HEK293 (cell line): Measurements from ENCODE around the gene ATP6V0E2.
A peak's percentile ranks its signal among the peaks of the same experiment; 100 is the strongest.

Experiments used
- CTCF ChIA-PET: fragments of 350-600 bp; formaldehyde crosslinking; extraction: SDS; loops from one replicate; lab custom pipeline; 2021; ENCODE audit warnings: antibody characterized with exemption; lab: Yijun Ruan, JAX
- POLR2A ChIA-PET: fragments of 300-600 bp; formaldehyde crosslinking; extraction: SDS; loops from one replicate; lab custom pipeline; 2020; ENCODE audit warnings: antibody characterized with exemption, inconsistent platforms; lab: Yijun Ruan, JAX
- H3K27ac ChIP-seq: fragments of 200-500 bp; sonication (Bioruptor generic); 2 replicates; pipeline ENCODE4 v1.5.1; 2014; ENCODE audit warnings: low read depth, low read length, control low read depth, inconsistent platforms; ENCODE audit errors: extremely low read depth
- H3K36me3 ChIP-seq, 2 experiments: fragments of 200-500 bp in 1 of 2; sonication (Bioruptor generic) in 1 of 2; 1 replicate in 1 of 2; 2 replicates in 1 of 2; pipeline ENCODE4 v1.5.1; 2014 to 2017; ENCODE audit warnings: inconsistent platforms in 2 of 2, low read length in 2 of 2; ENCODE audit not compliant: control insufficient read depth in 2 of 2, insufficient read depth in 1 of 2
- H3K4me1 ChIP-seq: fragments of 200-500 bp; sonication (Bioruptor generic); 2 replicates; pipeline ENCODE4 v1.5.1; 2014; ENCODE audit warnings: mild to moderate bottlenecking, low read length, inconsistent platforms; ENCODE audit not compliant: control insufficient read depth, insufficient read depth
- H3K4me3 ChIP-seq: 2 replicates; pipeline ENCODE4 v1.5.1; 2011; ENCODE audit warnings: low read depth, mild to moderate bottlenecking, control low read depth, low read length, moderate library complexity
- H3K9me3 ChIP-seq: fragments of 200-500 bp; sonication (Bioruptor generic); 2 replicates; pipeline ENCODE4 v1.5.1; 2014; ENCODE audit warnings: low read depth, low read length, inconsistent platforms; ENCODE audit not compliant: control insufficient read depth, insufficient read depth
- EGR2 ChIP-seq: fragments of 450-650 bp; formaldehyde crosslinking; IDR thresholded peaks from 2 replicates; pipeline ENCODE4 v1.5.1; 2016; ENCODE audit warnings: low read depth, missing biosample characterization, missing genetic modification characterization
- GLIS1 ChIP-seq: fragments of 450-650 bp; formaldehyde crosslinking; IDR thresholded peaks from 2 replicates; pipeline ENCODE4 v1.5.1; 2016; ENCODE audit warnings: missing biosample characterization, missing genetic modification characterization
- HOXA7 ChIP-seq: sonication (generic); formaldehyde crosslinking; IDR thresholded peaks from 2 replicates; pipeline ENCODE4 v1.8.1; 2022; ENCODE audit warnings: missing genetic modification reagents, borderline replicate concordance
- MEIS1 ChIP-seq: sonication (generic); formaldehyde crosslinking; IDR thresholded peaks from 2 replicates; pipeline ENCODE4 v1.8.1; 2022; ENCODE audit warnings: missing genetic modification reagents, mild to moderate bottlenecking, borderline replicate concordance
- MZF1 ChIP-seq: fragments of 450-650 bp; formaldehyde crosslinking; IDR thresholded peaks from 2 replicates; pipeline ENCODE4 v1.5.1; 2017; ENCODE audit warnings: missing biosample characterization, missing genetic modification characterization, borderline replicate concordance
- OVOL3 ChIP-seq: fragments of 450-650 bp; formaldehyde crosslinking; IDR thresholded peaks from 2 replicates; pipeline ENCODE4 v1.5.1; 2016; ENCODE audit warnings: missing biosample characterization, missing genetic modification characterization
- SCRT2 ChIP-seq: fragments of 450-650 bp; formaldehyde crosslinking; IDR thresholded peaks from 2 replicates; pipeline ENCODE4 v1.5.1; 2016; ENCODE audit warnings: missing biosample characterization, missing genetic modification characterization
- SP3 ChIP-seq: fragments of 450-650 bp; formaldehyde crosslinking; IDR thresholded peaks from 2 replicates; pipeline ENCODE4 v1.5.1; 2016; ENCODE audit warnings: missing biosample characterization, missing genetic modification characterization
- ZNF132 ChIP-seq: fragments of 450-650 bp; formaldehyde crosslinking; IDR thresholded peaks from 2 replicates; pipeline ENCODE4 v1.5.1; 2017; ENCODE audit warnings: missing biosample characterization, missing genetic modification characterization, borderline replicate concordance
- ZNF133 ChIP-seq: fragments of 450-650 bp; formaldehyde crosslinking; IDR thresholded peaks from 2 replicates; pipeline ENCODE4 v1.5.1; 2016; ENCODE audit warnings: missing biosample characterization, missing genetic modification characterization
- ZNF138 ChIP-seq: fragments of 450-650 bp; formaldehyde crosslinking; IDR thresholded peaks from 2 replicates; pipeline ENCODE4 v1.5.1; 2016; ENCODE audit warnings: missing biosample characterization, missing genetic modification characterization, borderline replicate concordance
- ZNF184 ChIP-seq: fragments of 450-650 bp; IDR thresholded peaks from 2 replicates; pipeline ENCODE4 v1.5.1; 2018; ENCODE audit warnings: missing biosample characterization, mild to moderate bottlenecking, missing genetic modification characterization
- ZNF221 ChIP-seq: fragments of 450-650 bp; formaldehyde crosslinking; IDR thresholded peaks from 2 replicates; pipeline ENCODE4 v1.5.1; 2017; ENCODE audit warnings: missing biosample characterization, missing genetic modification characterization, borderline replicate concordance
- ZNF24 ChIP-seq: fragments of 450-650 bp; formaldehyde crosslinking; IDR thresholded peaks from 2 replicates; pipeline ENCODE4 v1.5.1; 2016; ENCODE audit warnings: missing biosample characterization, missing genetic modification characterization
- ZNF473 ChIP-seq: fragments of 450-650 bp; formaldehyde crosslinking; IDR thresholded peaks from 2 replicates; pipeline ENCODE4 v1.5.1; 2017; ENCODE audit warnings: missing biosample characterization, missing genetic modification characterization
- ZNF48 ChIP-seq: fragments of 450-650 bp; formaldehyde crosslinking; IDR thresholded peaks from 2 replicates; pipeline ENCODE4 v1.5.1; 2016; ENCODE audit warnings: missing biosample characterization, missing genetic modification characterization
- ZNF501 ChIP-seq: fragments of 450-650 bp; formaldehyde crosslinking; IDR thresholded peaks from 2 replicates; pipeline ENCODE4 v1.5.1; 2016; ENCODE audit warnings: missing biosample characterization, missing genetic modification characterization
- ZNF626 ChIP-seq: fragments of 450-650 bp; sonication (Bioruptor Pico); formaldehyde crosslinking; IDR thresholded peaks from 2 replicates; pipeline ENCODE4 v1.5.1; 2018; ENCODE audit warnings: missing biosample characterization, missing genetic modification characterization, inconsistent platforms
- ZNF792 ChIP-seq: fragments of 450-650 bp; formaldehyde crosslinking; IDR thresholded peaks from 2 replicates; pipeline ENCODE4 v1.5.1; 2016; ENCODE audit warnings: missing biosample characterization, missing genetic modification characterization
- ZSCAN30 ChIP-seq: fragments of 450-650 bp; IDR thresholded peaks from 2 replicates; pipeline ENCODE4 v1.5.1; 2018; ENCODE audit warnings: missing biosample characterization, mild to moderate bottlenecking, missing genetic modification characterization, moderate library complexity
- TF ChIP-seq, protein P1 (sequence below): fragments of 450-650 bp; formaldehyde crosslinking; IDR thresholded peaks from 2 replicates; pipeline ENCODE4 v1.5.1; 2016; ENCODE audit warnings: missing biosample characterization, missing genetic modification characterization
- TF ChIP-seq, protein P2 (sequence below): fragments of 450-650 bp; formaldehyde crosslinking; IDR thresholded peaks from 2 replicates; pipeline ENCODE4 v1.5.1; 2016; ENCODE audit warnings: missing biosample characterization, missing genetic modification characterization
- TF ChIP-seq, protein P3 (sequence below): fragments of 450-650 bp; formaldehyde crosslinking; IDR thresholded peaks from 2 replicates; pipeline ENCODE4 v1.5.1; 2017; ENCODE audit warnings: missing biosample characterization, mild to moderate bottlenecking, missing genetic modification characterization, moderate library complexity

The ATP6V0E2 gene

DNA sequence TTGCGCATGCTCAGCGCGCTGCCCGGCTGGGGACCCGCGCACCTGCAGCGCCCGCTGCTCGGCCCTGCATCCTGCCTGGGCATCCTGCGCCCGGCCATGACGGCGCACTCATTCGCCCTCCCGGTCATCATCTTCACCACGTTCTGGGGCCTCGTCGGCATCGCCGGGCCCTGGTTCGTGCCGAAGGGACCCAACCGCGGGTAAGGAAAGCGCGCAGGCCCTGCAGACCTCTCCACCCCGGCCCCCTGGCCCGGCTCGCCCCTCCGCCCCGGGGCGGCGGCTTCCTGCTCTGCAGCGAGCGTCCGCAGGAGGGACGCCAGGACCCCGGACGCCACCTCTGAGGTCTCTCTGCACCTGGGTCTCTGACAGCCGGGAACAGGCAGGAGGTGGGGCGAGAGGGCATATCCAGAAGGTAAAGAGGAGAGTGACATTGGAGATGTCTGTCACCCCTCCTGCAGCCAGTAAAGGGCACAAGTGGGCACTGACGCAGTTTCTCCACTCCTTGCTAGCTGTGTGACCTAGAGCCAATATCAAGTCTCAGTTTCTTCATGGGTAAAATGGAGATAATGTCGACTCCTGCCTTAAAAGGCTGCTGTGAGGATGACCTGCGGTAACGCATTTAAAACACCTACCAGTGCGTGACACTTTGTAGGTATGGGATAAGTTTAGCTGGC lies 338 bp downstream of the ATP6V0E2 start (continued):
- no peak for TF ChIP-seq ZNF24 (tag by site-specific recombination)
- TF ChIP-seq ZNF138 (tag by site-specific recombination): no peak
- no peak for TF ChIP-seq ZNF473 (tag by site-specific recombination)
- TF ChIP-seq MZF1: no peak
- TF ChIP-seq MEIS1: no peak
- no peak for TF ChIP-seq ZNF221 (tag by site-specific recombination)
- TF ChIP-seq GLIS1: peak; percentile 40
- no peak for TF ChIP-seq HOXA7 (CRISPR knock-in tag)
- TF ChIP-seq OVOL3 (tag by site-specific recombination): no peak
- TF ChIP-seq ZNF48: no peak
- TF ChIP-seq ZSCAN30: 0 out of 2 replicates have a peak, but pooled peaks have one; percentile 33
- TF ChIP-seq SCRT2 (tag by site-specific recombination): peak; percentile 96
- TF ChIP-seq ZNF133: no peak

DNA sequence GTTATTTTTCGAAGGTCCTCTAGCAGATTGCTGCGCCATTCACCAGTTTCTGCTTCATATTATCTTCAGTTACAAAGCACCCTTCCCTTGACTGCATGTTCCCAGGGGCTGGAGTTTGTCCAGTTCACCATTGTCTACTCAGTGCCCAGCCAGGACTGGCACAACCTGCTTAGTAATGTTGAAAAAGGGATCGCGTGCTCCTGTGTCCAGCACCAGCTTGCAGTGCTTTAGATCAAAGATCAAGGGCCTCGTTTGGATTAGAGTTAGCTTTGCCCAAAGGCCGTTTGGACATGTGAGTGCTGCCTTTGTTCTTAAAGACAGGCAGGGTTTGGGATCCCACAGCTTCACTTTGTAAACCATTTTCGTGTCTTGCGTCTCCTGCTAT lies 867 bp downstream of the ATP6V0E2 start:
- peaks cover 0 to 67% of the 10 kb centered on the region in 2 experiments; a peak in 1 of 3 replicates for H3K36me3 ChIP-seq
- no peak overlapping the region; the same call in 1 of the 2 replicates for H3K4me3 ChIP-seq
- H3K9me3 ChIP-seq: no peaks in the 10 kb centered on the region
- ChIA-PET CTCF (interaction anchor here (0.7 to 1.5 kb wide), 3 partner anchors 9 to 67 kb away, joined by 3 to 4 read pairs (median 4); no protein-coding TSS in a partner anchor), POLR2A (interaction anchor here (0.5 kb wide), 1 partner anchor 251 kb away, joined by 5 read pairs; no protein-coding TSS in a partner anchor)
- TF ChIP-seq, protein P1, sequence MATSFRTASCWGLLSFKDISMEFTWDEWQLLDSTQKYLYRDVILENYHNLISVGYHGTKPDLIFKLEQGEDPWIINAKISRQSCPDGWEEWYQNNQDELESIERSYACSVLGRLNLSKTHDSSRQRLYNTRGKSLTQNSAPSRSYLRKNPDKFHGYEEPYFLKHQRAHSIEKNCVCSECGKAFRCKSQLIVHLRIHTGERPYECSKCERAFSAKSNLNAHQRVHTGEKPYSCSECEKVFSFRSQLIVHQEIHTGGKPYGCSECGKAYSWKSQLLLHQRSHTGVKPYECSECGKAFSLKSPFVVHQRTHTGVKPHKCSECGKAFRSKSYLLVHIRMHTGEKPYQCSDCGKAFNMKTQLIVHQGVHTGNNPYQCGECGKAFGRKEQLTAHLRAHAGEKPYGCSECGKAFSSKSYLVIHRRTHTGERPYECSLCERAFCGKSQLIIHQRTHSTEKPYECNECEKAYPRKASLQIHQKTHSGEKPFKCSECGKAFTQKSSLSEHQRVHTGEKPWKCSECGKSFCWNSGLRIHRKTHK (tag by site-specific recombination): no peak
- TF ChIP-seq ZNF501 (tag by site-specific recombination) (no peak), ZNF184 (tag by site-specific recombination) (no peak), EGR2 (no peak), ZNF626 (tag by site-specific recombination) (no peak), SP3 (tag by site-specific recombination) (no peak), ZNF792 (tag by site-specific recombination) (no peak), ZNF132 (no peak)
- TF ChIP-seq, protein P2, sequence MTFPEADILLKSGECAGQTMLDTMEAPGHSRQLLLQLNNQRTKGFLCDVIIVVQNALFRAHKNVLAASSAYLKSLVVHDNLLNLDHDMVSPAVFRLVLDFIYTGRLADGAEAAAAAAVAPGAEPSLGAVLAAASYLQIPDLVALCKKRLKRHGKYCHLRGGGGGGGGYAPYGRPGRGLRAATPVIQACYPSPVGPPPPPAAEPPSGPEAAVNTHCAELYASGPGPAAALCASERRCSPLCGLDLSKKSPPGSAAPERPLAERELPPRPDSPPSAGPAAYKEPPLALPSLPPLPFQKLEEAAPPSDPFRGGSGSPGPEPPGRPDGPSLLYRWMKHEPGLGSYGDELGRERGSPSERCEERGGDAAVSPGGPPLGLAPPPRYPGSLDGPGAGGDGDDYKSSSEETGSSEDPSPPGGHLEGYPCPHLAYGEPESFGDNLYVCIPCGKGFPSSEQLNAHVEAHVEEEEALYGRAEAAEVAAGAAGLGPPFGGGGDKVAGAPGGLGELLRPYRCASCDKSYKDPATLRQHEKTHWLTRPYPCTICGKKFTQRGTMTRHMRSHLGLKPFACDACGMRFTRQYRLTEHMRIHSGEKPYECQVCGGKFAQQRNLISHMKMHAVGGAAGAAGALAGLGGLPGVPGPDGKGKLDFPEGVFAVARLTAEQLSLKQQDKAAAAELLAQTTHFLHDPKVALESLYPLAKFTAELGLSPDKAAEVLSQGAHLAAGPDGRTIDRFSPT (tag by site-specific recombination): no peak
- TF ChIP-seq, protein P3, sequence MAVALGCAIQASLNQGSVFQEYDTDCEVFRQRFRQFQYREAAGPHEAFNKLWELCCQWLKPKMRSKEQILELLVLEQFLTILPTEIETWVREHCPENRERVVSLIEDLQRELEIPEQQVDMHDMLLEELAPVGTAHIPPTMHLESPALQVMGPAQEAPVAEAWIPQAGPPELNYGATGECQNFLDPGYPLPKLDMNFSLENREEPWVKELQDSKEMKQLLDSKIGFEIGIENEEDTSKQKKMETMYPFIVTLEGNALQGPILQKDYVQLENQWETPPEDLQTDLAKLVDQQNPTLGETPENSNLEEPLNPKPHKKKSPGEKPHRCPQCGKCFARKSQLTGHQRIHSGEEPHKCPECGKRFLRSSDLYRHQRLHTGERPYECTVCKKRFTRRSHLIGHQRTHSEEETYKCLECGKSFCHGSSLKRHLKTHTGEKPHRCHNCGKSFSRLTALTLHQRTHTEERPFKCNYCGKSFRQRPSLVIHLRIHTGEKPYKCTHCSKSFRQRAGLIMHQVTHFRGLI: no peak
- H3K27ac ChIP-seq: no peak overlapping the region
- no peaks in the 10 kb centered on the region for H3K4me1 ChIP-seq
